NCI-H748 (cell line): ENCODE results near the gene RPL4.
"Not testable (repeated sequence)": the region's sequence is repeated elsewhere in the genome, so short reads cannot be mapped to it uniquely, and the experiment has no call there.

Experiments
- DNase-seq: peaks from one replicate; lab custom pipeline; 2025; ENCODE audit not compliant: unreplicated experiment; lab: John Stamatoyannopoulos, UW

Gene RPL4

DNA sequence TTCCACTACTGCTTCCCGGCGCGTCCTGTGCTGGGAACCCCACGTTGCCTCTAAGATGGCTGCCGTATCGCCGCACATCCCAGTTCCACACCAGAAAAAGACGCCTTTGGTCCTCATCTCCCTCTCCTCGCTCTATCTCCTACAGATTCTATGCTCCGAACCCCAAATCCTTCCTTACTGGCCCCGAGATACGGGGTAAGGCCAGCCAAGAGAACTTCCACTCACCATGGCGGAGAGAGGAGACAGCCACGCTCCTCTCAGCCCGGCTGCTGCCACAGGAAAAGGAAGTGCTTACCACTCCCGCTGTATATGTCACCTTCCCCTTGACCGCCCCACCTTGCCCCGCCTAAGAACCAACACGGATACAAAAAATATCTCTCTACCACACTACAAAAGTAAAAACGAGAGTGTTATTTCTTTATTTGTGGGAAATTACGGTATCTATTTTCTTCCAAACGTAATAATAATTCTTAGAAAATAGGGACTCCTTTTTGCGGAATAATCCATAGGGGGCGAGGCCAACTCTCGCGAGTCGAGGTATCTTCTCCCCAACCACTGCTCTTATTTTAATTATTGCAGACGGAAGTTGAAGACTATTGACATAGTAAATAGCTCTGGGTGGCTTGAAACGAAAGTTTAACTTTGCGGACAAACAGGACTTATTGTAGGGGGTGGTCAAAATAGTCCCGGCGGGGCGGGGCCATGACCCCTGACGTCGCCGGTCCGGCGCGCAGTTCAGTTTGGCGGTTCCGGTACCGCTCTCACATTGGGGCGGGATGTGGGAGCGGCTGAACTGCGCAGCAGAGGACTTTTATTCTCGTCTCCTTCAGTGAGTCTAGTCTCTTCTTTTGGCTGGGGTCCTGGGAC, at the start of gene RPL4, which contains the start of gene ZWILCH:
TSS of gene RPL4 (minus strand) at position 293 of the 867 bp plus-strand sequence. CDS start at position 228, 65 bp downstream.
TSS of gene ZWILCH (plus strand) at position 764 of the 867 bp plus-strand sequence. CDS start at position 777, 13 bp downstream.
- peak; percentile 61 for DNase-seq

DNA sequence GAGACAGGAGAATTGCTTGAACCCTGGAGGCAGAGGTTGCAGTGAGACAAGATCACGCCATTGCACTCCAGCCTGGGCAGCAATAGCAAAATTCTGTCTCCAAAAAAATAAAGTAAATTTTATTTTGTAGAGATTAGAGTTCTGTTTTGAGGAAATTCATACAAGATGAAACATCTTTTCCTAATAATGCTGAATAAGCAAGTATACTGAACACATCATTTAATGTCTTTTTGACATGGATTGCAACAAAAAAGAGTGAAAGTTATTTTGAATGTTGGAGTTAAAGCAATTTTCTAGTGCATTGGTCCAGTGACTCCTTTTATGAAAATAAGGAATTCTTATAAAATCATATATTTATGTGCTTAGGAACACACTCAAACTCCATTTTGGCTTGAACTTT, 40.6 kb upstream of the RPL4 start:
- DNase-seq = no peak

DNA sequence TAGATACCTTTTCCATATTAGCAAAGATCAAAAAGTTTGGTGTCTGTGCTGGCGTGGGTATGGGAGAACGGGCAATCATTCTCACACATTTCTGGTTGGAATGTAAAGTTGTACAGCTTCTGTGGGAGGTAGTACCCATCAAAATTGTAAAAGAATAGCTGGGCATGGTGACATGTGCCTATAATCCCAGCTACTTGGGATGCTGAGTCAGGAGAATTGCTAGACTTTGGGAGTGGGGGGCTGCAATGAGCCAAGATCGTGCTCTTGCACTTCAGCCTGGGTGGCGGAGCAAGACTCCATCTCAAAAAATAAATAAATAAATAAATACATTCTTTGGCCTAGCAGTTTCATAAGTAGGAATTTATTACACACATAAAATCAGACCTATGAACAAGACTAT, 38.2 kb upstream of the RPL4 start:
- DNase-seq = no peak

DNA sequence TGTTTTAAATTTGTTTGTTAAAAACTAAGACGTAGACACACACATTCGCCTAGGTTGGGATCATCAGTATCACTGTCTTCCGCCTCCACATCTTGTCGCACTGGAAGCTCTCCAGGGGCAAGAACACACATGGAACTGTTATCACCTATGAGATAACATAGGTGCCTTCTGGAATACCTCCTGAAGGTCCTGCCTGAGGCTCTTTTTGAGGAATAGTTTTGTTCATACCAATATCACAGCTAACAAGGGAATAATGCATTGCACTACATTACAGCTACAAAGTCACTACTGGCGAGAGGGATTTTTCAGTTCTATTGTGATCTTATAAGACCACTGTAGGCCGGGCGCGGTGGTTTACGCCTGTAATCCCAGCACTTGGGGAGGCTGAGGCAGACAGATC, 30.4 kb upstream of the RPL4 start:
- no peak for DNase-seq

DNA sequence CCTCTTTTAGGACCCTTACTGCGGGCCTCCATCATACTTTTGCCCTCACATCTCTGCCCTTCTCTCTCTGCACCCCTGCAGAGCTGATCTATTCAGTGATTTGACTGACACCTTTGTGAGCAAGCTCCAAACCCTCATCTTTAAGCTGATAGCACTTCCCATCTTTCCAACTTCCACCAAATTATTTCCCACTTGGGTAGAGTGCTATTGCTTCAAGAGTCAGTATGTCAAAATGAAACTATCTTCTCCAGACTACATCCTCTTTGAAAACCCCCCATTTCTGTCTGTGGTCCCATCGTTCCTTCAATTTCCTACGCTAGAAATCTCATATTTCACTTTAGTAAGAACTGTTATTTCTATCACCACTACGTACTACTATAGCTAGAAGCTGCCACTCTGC, 20.2 kb upstream of the RPL4 start:
- DNase-seq = no peak

DNA sequence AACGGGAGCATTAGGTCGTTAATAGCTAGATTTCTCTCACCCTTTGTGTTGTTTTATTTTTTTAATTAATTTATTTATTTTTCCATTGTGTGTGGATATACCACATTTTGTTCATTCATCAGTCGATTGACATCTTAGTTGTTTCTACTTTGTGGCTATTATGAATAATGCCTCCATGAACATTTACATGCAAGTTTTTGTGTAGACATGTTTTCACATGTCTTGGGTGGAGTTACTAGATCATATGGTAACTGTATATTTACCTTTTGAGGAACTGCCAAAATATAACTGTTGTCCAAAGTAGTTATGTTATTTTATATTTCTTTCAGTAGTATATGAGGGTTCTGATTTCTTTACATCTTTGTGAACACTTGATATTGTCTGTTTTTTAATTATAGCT, 19.3 kb upstream of the RPL4 start:
- no peak for DNase-seq

DNA sequence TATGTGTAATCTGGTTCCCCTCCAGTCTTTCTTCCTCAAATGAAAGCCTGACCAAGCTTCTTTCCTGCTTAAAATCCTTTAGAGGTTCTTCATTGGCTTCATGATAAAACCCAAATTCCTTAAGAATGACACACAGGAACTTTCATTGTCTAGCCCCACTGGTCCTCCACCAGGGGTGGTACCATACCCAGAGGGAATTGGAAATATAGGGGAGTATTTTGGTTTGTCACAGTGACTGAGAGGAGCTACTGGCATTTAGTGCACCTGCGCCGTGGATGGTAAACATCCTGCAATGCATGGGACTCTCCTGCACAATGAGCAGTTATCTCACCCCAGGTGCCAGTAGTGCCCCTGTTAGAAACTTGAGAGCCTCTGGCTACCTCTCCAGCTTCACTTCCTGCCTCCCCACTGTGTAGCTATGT, 11.3 kb upstream of the RPL4 start:
- no peak for DNase-seq

DNA sequence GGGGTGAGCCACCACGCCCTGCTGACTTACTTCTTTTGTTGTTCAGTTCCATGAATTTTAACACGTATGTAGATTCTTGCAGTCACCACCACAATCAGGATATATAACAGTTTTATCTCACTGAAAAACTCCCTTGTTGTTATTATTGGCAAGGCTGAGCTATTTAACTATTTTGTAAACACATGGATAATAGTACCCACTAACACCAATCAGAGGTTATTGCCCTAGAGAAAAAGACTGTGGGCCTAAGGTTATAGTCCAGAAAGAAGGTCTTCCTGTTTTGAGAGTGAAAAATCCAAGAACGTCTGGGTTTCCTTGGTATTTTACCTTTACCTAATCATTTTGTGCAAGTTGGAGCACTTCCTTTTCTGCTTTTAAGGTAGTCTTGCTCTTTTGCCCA, 9.9 kb upstream of the RPL4 start:
- DNase-seq = no peak

DNA sequence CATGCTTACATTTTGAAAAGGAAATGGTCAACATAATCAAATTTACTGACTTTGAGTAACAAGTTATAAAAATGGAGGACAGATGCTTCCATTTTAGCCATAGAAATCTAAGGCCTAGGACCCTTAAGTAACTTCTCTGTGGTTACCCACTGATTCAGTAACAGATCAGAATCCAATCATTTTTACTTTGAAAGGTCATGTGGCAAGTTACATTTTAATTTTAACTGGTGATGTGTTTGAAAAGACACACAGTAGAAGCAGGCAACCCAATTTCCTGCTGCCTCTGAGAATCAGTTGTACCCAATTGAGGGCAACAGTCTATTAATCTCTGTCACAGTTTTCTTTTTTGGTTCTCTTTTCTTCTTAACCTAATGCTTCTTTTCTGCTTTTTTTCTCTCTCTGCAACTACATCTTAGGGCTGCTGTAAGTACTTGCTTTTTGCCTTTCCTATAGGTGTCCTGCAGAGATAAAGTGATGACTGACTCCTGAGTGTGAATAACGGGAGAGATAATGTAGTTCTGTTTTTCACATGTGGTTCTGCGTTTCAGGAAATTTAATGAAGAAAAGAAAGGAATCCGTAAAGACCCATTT, 3.7 kb upstream of the RPL4 start:
- DNase-seq = no peak

DNA sequence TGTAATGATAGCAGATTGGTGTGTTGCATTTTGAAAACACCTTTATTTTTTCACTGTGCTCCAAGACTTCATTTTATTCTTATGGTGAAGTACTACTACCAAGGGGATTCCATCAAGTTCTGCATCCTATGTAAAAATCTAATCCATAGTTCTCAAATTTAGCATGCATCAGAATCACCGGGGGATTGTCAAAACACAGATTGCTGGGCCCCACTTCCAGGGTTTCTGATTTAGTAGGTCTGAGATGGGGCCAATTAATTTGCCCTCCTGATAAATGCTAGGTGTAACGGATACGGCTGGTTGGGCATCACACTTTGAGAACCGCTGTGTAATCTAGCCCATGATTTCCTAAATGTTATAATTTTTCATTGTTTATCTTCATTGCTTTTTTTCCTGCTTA, 1.2 kb upstream of the RPL4 start:
- no peak for DNase-seq

DNA sequence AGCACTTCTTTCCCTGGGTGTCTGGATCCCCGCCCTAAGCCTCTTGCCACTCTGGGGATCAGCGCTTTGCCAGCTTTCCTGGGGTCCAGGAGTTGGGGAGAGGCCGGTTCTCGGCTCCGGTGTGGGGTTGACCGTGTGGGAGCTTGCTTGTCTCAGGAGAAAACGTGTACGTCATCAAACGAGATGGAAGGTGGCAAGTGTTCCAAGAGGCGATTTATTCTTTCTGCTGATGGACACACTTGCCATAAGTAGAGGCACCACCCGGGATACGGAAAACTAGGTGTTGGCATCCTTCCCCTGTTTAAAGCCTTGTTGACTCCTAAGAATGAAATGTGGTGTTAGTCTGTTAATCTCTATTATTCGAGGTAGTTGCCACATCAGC, 766 bp upstream of the RPL4 start:
- DNase-seq = peak; percentile 61

DNA sequence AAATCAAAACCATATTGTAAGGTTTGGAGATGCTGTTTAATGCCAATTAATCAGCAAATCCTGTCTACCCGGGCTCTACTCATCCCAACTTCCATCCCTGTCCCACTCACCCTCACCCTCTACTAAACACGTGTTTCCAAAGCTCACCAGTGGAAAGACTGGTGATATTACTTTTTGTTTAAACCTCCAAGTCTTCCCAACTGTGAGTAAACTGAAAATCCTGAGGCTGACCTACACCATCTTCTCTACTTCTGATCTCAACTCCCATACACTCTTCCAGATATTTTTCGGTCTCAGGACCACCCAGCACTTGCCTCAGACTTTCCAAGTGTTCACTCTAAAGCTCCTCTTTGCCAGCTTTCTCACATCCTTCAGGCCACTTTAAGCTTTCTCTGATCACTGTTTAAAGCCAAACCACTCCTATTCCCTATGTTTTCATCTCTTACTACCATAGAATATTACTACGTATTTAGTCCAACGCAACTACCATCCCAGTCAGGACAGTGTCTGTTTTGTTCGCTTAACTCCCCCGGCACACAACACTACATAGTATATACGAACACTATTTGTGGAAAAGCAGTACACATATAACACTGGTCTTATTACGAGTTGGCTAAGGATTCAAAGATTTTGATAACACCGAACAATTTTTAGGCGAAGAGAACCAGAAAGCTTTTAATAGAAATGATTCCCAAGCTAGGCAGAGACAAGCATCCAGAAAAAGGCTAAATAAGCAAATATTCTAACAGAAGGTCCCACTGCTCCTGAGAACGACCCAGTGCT, 684 bp downstream of the RPL4 start:
- DNase-seq = no peak

DNA sequence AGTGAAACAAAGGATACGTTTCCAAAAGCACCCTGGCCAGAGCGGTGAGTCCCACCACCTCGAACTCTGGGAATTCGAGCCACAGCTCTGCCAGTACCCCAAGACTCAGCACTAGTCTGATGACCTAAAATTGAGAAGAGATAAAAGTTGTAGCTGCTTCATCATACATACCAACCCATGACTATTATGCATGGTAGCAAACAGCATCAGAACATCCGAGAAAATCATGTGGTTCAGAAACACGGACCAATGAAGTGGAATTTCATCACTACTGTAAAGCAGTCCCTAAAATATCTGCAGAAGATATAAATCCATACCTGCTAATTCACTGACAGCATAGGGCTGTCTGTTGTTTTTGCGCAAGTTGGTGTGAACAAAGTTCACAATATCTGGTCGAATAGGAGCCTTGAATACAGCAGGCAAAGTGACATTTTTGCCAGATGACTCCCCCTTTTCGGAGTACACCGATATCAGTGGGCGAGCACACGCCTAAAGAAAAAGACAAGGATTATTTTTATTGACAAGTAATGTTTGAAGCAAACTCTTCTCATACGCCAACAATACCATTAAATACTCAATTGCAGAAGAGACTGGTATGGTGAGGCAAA, 1.5 kb downstream of the RPL4 start:
- DNase-seq = not testable (repeated sequence)

DNA sequence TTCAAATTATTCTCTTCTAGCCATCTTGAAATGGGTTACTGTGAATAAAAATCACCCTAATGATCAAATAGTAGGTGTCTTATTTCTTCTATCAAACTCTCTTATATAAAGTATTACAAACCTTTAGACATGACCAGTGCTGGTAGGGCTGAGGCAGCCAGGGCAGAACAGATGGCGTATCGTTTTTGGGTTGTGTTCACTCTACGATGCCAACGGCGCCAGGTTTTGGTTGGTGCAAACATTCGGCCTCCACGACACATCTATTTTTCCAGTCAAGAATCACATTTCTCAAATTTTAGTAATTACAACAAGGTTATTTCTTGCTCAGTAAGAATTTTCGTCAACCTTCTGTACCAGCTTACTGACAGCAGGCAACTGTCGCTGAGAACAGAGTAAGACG, 2.2 kb downstream of the RPL4 start:
- no peak for DNase-seq

DNA sequence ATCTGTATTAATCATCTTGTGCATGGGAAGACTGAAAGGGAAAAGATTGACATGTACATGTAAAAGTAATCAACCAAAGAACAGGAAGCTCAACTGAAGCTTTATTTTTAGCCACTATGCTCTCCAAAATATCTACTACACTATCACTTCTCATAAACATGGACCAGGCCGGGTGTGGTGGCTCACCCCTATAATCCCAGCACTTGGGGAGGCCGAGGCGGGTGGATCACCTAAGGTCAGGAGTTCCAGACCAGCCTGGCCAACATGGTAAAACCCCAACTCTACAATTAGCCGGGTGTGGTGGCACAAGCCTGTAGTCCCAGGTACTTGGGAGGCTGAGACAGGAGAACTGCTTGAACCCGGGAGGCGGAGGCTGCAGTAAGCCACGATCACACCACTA, 4.3 kb downstream of the RPL4 start:
- DNase-seq = not testable (repeated sequence)

DNA sequence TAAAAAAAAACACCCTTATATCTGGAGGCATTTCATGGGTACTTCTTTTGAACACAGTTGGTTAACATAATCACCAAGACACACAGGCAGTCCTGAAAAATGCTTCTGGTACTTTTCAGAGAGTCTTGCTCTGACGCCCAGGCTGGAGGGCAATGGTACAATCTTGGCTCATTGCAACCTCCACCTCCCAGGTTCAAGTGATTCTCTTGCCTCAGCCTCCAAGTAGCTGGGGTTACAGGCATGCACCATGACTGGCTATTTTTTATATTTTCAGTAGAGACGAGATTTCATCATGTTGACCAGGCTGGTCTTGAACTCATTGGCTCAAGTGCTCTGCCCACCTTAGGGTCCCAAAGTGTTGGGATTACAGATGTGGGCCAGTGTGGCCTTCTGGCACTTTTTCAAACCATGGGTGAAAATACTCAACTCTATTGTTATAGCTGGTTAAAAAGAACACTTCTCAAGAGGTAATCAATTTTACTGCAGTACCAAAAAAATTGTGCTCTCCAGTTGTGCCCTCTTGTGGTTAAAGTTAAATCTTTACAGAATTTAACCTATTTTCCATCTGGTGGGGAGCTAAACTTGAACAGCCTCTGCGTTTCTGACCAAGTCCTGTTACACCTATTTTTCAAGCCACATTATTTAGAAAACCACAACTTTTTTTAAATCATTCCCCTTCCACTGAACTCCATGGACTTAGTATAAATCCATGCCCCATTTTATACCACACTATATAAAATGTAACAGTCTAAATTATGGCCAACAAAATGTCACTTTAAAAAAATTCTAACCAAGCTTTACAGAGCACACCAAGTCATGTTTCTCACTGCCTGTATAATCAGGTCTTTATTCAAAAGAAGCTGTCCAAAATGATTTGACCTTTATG, 5.9 kb downstream of the RPL4 start:
- peak; percentile 3 for DNase-seq

DNA sequence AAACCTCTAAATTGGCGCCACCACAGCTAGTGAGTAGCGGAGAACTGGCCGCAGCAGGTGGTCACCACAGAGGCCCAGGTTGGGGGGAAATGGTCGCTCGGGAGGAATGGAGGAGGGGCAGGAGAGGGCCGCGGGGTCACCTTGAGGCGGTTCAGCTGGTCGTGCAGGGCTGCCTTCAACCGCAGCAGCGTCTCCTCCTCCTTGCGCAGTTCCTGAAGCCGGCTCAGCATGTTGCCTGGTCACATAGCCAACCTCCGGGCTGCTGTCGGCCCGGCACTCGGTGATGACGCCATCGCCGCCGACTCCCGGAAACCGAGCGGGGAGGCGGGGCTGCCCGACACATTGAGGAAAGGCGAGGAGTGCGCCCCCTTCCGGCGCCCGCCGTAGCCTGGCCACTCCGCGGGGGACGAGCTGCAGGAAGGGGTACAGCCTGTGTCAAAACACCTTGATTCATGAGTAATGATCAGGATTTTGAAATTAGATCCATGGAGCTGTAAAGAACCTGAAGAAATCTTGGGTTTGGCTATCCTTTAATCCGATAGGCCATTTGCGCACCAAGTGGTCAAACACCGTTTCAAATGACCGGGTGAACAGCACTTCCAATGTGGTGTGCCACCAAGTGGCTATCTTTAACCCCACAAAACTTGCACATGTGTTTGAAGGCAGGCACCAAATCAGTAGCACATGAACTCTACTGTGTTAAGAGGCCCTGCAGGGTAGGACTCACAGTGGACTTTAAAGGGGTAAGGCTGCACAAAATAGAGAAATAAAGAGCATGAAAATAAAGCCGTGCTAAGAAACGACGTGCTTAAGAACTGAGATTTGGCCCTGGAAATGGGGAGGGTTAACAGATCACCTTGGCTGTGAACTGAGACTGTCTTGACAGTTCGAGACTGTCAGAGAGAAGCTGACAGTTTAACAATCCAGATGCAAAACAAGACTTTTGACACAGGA, 6.9 kb downstream of the RPL4 start, which contains the start of gene SNAPC5:
TSS of gene SNAPC5 (minus strand) at position 261 of the 954 bp plus-strand sequence. CDS start at position 230, 31 bp downstream.
- peak; percentile 91 for DNase-seq

DNA sequence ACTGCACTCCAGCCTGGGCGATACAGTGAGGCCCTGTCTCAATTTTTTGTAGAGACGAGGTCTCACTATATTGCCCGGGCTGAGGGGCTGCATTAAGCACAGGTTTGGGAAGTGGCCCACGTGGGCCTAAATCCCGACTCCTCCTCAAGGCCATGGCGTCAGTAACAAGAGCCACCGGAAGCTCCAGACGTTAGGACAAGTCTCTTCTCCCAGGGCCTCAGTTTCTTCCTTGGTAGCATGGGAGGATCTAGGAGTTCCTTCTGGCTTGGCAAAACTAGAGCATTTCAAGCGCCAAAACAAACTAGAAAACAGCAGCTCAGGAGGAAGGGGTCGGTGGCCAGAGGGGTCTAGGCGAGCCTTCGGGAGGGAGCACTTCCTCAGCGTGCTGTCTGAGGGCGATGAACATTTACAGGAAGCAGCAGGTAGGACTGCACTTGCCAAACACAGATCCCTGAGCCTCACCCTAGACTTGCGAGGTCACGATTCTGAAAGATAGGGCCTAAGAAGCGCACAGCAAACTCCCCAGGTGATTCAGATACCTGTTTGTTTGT, 7.6 kb downstream of the RPL4 start:
- DNase-seq = peak; percentile 9

DNA sequence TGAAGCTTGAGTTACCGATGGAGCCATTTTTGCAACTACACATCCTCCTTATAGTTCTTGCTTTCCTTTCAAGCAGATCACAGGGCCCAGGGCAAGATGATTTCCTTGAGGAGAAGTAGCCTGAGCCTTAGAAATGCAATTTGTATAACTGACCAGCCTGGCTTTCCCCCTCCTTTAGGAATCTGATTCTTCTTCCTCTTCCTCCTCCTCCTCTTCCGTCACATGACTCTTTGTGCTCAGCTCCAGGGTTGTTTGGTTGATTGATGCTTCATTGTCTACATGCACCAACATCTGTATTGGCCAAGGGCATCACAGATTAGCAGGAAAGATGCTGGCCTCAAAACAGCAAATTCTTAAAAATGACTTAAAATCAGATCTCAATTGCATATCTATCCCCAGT, 10.4 kb downstream of the RPL4 start:
- DNase-seq = no peak
